IMR-90 (cell line): ENCODE results near the gene TARS3. TPM values are rescaled to one million over a fixed set of nuclear protein-coding genes. Genes with fewer than 3 reads are reported as not detected.

ENCODE experiments used
- ATAC-seq: fragments of 200-7000 bp; cut with Tn5 transposase; 2 replicates; pipeline ENCODE4 v1.9.1; 2020; ENCODE audit warnings: low read depth, mild to moderate bottlenecking, moderate library complexity
- BruUV-seq: library from RNA; stranded (reverse); fragments of 400-500 nt; replicated peaks from 2 replicates; lab custom pipeline; 2021; lab: Mats Ljungman, UMichigan
- CTCF ChIA-PET: fragments of 300-600 bp; formaldehyde crosslinking; extraction: SDS; loops from one replicate; lab custom pipeline; 2021; ENCODE audit warnings: antibody characterized with exemption; lab: Yijun Ruan, JAX
- POLR2A ChIA-PET: fragments of 300-600 bp; sonication (Branson Sonifier 250); formaldehyde crosslinking; loops from one replicate; lab custom pipeline; 2022; ENCODE audit warnings: antibody characterized with exemption; ENCODE audit not compliant: unreplicated experiment; lab: Charles Lee
- DNase-seq: peaks from one replicate; pipeline ENCODE4 v3.0.0; 2013
- H2AFZ ChIP-seq: replicated peaks from 2 replicates; pipeline ENCODE3; 2013; ENCODE audit warnings: low read length, mild to moderate bottlenecking; ENCODE audit not compliant: poor library complexity
- H2AK5ac ChIP-seq: 2 replicates; pipeline ENCODE4 v1.6.1; 2013; ENCODE audit warnings: low read depth, low read length, inconsistent platforms
- H2AK9ac ChIP-seq: replicated peaks from 2 replicates; pipeline ENCODE3; 2013; ENCODE audit warnings: mild to moderate bottlenecking, low read depth, low read length, moderate library complexity; ENCODE audit not compliant: poor library complexity
- H2BK120ac ChIP-seq: 2 replicates; pipeline ENCODE4 v1.6.1; 2013; ENCODE audit warnings: low read depth, low read length, inconsistent platforms
- H2BK15ac ChIP-seq: 3 replicates; pipeline ENCODE4 v1.6.1; 2013; ENCODE audit warnings: low read depth, low read length, inconsistent platforms
- H2BK20ac ChIP-seq: 2 replicates; pipeline ENCODE4 v1.6.1; 2013; ENCODE audit warnings: low read depth, mild to moderate bottlenecking, inconsistent platforms, low read length, moderate library complexity
- H2BK5ac ChIP-seq: 2 replicates; pipeline ENCODE4 v1.6.1; 2013; ENCODE audit warnings: mild to moderate bottlenecking, low read depth, low read length, inconsistent platforms; ENCODE audit not compliant: poor library complexity, severe bottlenecking
- H3K14ac ChIP-seq: replicated peaks from 2 replicates; pipeline ENCODE4 v1.6.1; 2013; ENCODE audit warnings: low read depth, low read length, inconsistent platforms
- H3K18ac ChIP-seq: 2 replicates; pipeline ENCODE4 v1.6.1; 2013; ENCODE audit warnings: low read depth, low read length, control low read depth
- H3K23ac ChIP-seq: 2 replicates; pipeline ENCODE4 v1.6.1; 2013; ENCODE audit warnings: low read depth, low read length, inconsistent platforms
- H3K27ac ChIP-seq: 2 replicates; pipeline ENCODE4 v1.5.1; 2013; ENCODE audit warnings: mild to moderate bottlenecking, control low read depth, low read length; ENCODE audit not compliant: insufficient read depth
- H3K27me3 ChIP-seq: 2 replicates; pipeline ENCODE4 v1.6.1; 2013; ENCODE audit warnings: low read length; ENCODE audit not compliant: control insufficient read depth, insufficient read depth
- H3K36me3 ChIP-seq: 2 replicates; pipeline ENCODE4 v1.6.1; 2013; ENCODE audit warnings: low read length, mixed read lengths; ENCODE audit not compliant: control insufficient read depth, insufficient read depth
- H3K4ac ChIP-seq: 2 replicates; pipeline ENCODE4 v1.6.1; 2013; ENCODE audit warnings: low read depth, low read length, inconsistent platforms
- H3K4me1 ChIP-seq: 2 replicates; pipeline ENCODE4 v1.6.1; 2013; ENCODE audit warnings: low read length, mixed read lengths; ENCODE audit not compliant: control insufficient read depth, insufficient read depth
- H3K4me2 ChIP-seq: 2 replicates; pipeline ENCODE4 v1.6.1; 2013; ENCODE audit warnings: low read depth, mild to moderate bottlenecking, control low read depth, low read length, moderate library complexity
- H3K4me3 ChIP-seq: 2 replicates; pipeline ENCODE4 v1.5.1; 2013; ENCODE audit warnings: low read depth, mild to moderate bottlenecking, control low read depth, low read length, moderate library complexity; ENCODE audit not compliant: insufficient read depth
- H3K56ac ChIP-seq: 2 replicates; pipeline ENCODE4 v1.6.1; 2013; ENCODE audit warnings: low read length, inconsistent platforms; ENCODE audit not compliant: insufficient read depth; ENCODE audit errors: extremely low read depth
- H3K79me1 ChIP-seq, 2 experiments: 2 replicates each; pipeline ENCODE4 v1.6.1; 2013; ENCODE audit warnings: low read length in 2 of 2, inconsistent platforms in 1 of 2, low read depth in 1 of 2
- H3K9ac ChIP-seq: 2 replicates; pipeline ENCODE4 v1.6.1; 2013; ENCODE audit warnings: low read depth, low read length, control low read depth
- H3K9me1 ChIP-seq: 2 replicates; pipeline ENCODE4 v1.6.1; 2013; ENCODE audit warnings: low read length, inconsistent platforms; ENCODE audit not compliant: insufficient read depth
- H3K9me3 ChIP-seq: 2 replicates; pipeline ENCODE4 v1.6.1; 2013; ENCODE audit warnings: low read length; ENCODE audit not compliant: control insufficient read depth, insufficient read depth
- H4K20me1 ChIP-seq: 2 replicates; pipeline ENCODE4 v1.6.1; 2013; ENCODE audit warnings: low read length, inconsistent platforms; ENCODE audit not compliant: insufficient read depth
- H4K5ac ChIP-seq: 2 replicates; pipeline ENCODE4 v1.6.1; 2013; ENCODE audit warnings: mild to moderate bottlenecking, low read depth, low read length, control low read depth
- H4K8ac ChIP-seq, 2 experiments: 2 replicates each; pipeline ENCODE4 v1.6.1; 2013; ENCODE audit warnings: low read depth in 2 of 2, low read length in 2 of 2, control low read depth in 1 of 2, inconsistent platforms in 1 of 2
- H4K91ac ChIP-seq: 2 replicates; pipeline ENCODE4 v1.6.1; 2013; ENCODE audit warnings: low read depth, low read length, inconsistent platforms; ENCODE audit not compliant: insufficient read depth
- BHLHE40 ChIP-seq: fragments of 150-350 bp; IDR thresholded peaks from 2 replicates; pipeline ENCODE4 v1.6.1; 2016; ENCODE audit warnings: mild to moderate bottlenecking, low read depth, low read length
- CEBPB ChIP-seq: IDR thresholded peaks from 2 replicates; pipeline ENCODE4 v1.6.1; 2012; ENCODE audit warnings: low read depth, low read length, improper control_type of control experiment
- CHD1 ChIP-seq: IDR thresholded peaks from 2 replicates; pipeline ENCODE4 v1.6.1; 2012; ENCODE audit warnings: low read depth, low read length, improper control_type of control experiment
- FOS ChIP-seq: fragments of 150-350 bp; IDR thresholded peaks from 2 replicates; pipeline ENCODE4 v1.6.1; 2016; ENCODE audit warnings: low read depth, low read length
- MAFK ChIP-seq: IDR thresholded peaks from 2 replicates; pipeline ENCODE4 v1.6.1; 2012; ENCODE audit warnings: low read depth, low read length, improper control_type of control experiment
- MAZ ChIP-seq: IDR thresholded peaks from 2 replicates; pipeline ENCODE4 v1.6.1; 2012; ENCODE audit warnings: low read depth, mild to moderate bottlenecking, low read length, improper control_type of control experiment, moderate library complexity, borderline replicate concordance
- MXI1 ChIP-seq: IDR thresholded peaks from 2 replicates; pipeline ENCODE4 v1.6.1; 2012; ENCODE audit warnings: low read depth, mild to moderate bottlenecking, low read length, moderate library complexity, borderline replicate concordance
- NFE2L2 ChIP-seq: fragments of 150-350 bp; IDR thresholded peaks from 2 replicates; pipeline ENCODE4 v1.6.1; 2016; ENCODE audit warnings: low read depth, mild to moderate bottlenecking, low read length
- POLR2A ChIP-seq: IDR thresholded peaks from 2 replicates; pipeline ENCODE4 v1.6.1; 2012; ENCODE audit warnings: mild to moderate bottlenecking, low read depth, low read length
- RAD21 ChIP-seq: IDR thresholded peaks from 2 replicates; pipeline ENCODE4 v1.6.1; 2012; ENCODE audit warnings: low read length, improper control_type of control experiment
- RCOR1 ChIP-seq: IDR thresholded peaks from 2 replicates; pipeline ENCODE4 v1.6.1; 2012; ENCODE audit warnings: mild to moderate bottlenecking, low read length, improper control_type of control experiment; ENCODE audit not compliant: insufficient replicate concordance
- RFX5 ChIP-seq: IDR thresholded peaks from 2 replicates; pipeline ENCODE4 v1.8.0; 2012; ENCODE audit warnings: low read depth, mild to moderate bottlenecking, low read length, moderate library complexity
- SMC3 ChIP-seq: fragments of 150-350 bp; IDR thresholded peaks from 2 replicates; pipeline ENCODE4 v1.6.1; 2016; ENCODE audit warnings: low read depth, mild to moderate bottlenecking, antibody characterized with exemption, low read length, moderate library complexity
- WGBS, 2 experiments: methylation state at CpG; one replicate each; pipeline versions ENCODE4 v1.1.5 to v1.1.7; 2013; ENCODE audit warnings: missing lambda C conversion rate in 2 of 2; ENCODE audit not compliant: insufficient read length in 1 of 2; ENCODE audit errors: extremely low coverage in 2 of 2; 5-methylcytosine and 5-hydroxymethylcytosine counted together
- dilution Hi-C: fragments of 300-500 bp; cut with HindIII; formaldehyde crosslinking; loops from one replicate; pipeline ENCODE4 v1.14.3; 2018; ENCODE audit warnings: low sequenced_read_pairs; ENCODE audit not compliant: unreplicated experiment
- in situ Hi-C: fragments of 300-500 bp; cut with MboI; formaldehyde crosslinking; loops from 3 replicates; pipeline ENCODE4 v1.14.3; 2019; ENCODE audit warnings: low sequenced_read_pairs, inconsistent platforms, mixed read lengths
- intact Hi-C: fragments of 100-400 bp; cut with micrococcal nuclease; formaldehyde crosslinking; loops from 2 replicates; pipeline ENCODE4 v1.10.0; 2022
- polyA plus RNA-seq, 3 experiments: library from polyadenylated mRNA; depleted of rRNA; stranded (reverse); fragments of >200 nt; gene quantifications; 2 replicates each; pipeline ENCODE4 v1.2.3, GENCODE V29; 2012; ENCODE audit warnings: low replicate concordance in 1 of 3
- total RNA-seq: library from RNA; depleted of rRNA; stranded (reverse); fragments of >200 nt; gene quantifications from 2 replicates; pipeline ENCODE4 v1.2.3, GENCODE V29; 2012
- TF ChIP-seq, protein P1 (sequence below): conservative IDR thresholded peaks from 2 replicates; pipeline ENCODE4 v1.5.1; 2012; ENCODE audit warnings: mild to moderate bottlenecking, low read depth, low read length, improper control_type of control experiment
- TF ChIP-seq, protein P2 (sequence below): fragments of 150-350 bp; IDR thresholded peaks from 2 replicates; pipeline ENCODE4 v1.6.1; 2017; ENCODE audit warnings: mild to moderate bottlenecking, antibody characterized with exemption, low read length, low read depth

Gene TARS3
- total and polyA plus RNA-seq, 2 of the 4 experiments (the other 2 are of a cell fraction): 3.4 to 9.3 TPM

DNA sequence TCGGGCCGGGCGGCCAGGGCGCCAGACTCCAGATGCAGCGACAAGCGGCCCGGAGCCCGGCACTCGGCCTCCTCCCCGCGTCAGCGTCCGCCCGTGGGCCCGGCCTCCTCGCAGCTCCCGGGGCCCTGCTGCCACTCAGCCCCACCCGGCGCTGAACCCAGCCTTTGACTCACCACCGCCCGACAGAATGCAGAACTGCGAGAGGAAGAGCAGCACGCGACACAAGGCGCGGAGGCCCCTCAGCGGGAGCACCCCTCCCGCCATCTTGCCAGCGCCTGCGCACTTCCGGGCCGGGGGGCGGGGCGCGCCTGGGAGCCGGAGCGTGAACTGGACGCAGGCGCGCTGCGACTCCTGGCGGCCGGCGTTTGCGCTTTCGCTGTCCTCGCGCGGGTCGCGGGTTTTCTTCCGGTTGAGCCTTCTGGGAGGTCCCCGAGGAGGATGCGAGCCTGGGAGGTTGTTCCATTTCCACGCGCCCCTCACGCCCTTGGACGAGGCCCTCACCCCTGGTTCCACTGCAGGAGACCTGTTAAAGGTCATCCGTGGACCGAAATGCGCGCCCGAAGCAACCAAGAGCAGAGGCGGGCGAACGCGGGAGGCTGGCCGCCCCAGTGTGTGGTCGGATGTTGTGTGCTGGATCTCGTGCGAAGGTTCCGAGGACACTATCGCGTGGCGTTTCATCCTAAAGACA is 72.0 kb downstream of the TARS3 start, which contains the start of gene TM2D3:
TSS of gene TM2D3 (minus strand) at position 284 of the 688 bp plus-strand sequence. CDS start at position 264, 20 bp downstream.
- in situ Hi-C loops: no loop called here
- Histone ChIP-seq H3K18ac (peak within 1 kb of the TSS; percentile 95), H2AFZ (peak within 1 kb of the TSS; percentile 99), H3K23ac (peak within 1 kb of the TSS; percentile 100), H4K20me1 (peaks cover 7% of the 10 kb centered on the region; the same call in 1 of the 2 replicates), H3K4me2 (peak within 1 kb of the TSS; percentile 97), H2AK9ac (peak within 1 kb of the TSS; percentile 98), H3K36me3 (peaks cover 12% of the 10 kb centered on the region), H3K4me3 (peak within 1 kb of the TSS; percentile 100), H2BK20ac (no peak within 1 kb of the TSS), H2BK15ac (peak within 1 kb of the TSS; percentile 62; the same call in 1 of the 3 replicates), H2AK5ac (peak within 1 kb of the TSS; percentile 85), H3K14ac (peak within 1 kb of the TSS; percentile 96), H3K4me1 (peaks cover 5% of the 10 kb centered on the region), H3K56ac (peak within 1 kb of the TSS; percentile 91), H4K91ac (peak within 1 kb of the TSS; percentile 99), H4K8ac (peak within 1 kb of the TSS; percentile 96 to 99), H3K4ac (peak within 1 kb of the TSS; percentile 96), H3K9me1 (0 out of 2 replicates have a peak, but pooled peaks cover 3% of the 10 kb centered on the region), H3K9me3 (no peaks in the 10 kb centered on the region), H3K79me1 (peaks cover 14 to 33% of the 10 kb centered on the region in 2 experiments), H3K27ac (peak within 1 kb of the TSS; percentile 96), H3K9ac (peak within 1 kb of the TSS; percentile 97), H2BK120ac (peak within 1 kb of the TSS; percentile 92), H4K5ac (peak within 1 kb of the TSS; percentile 98), H3K27me3 (no peaks in the 10 kb centered on the region), H2BK5ac (peak within 1 kb of the TSS; percentile 94)
- intact Hi-C loops: loop anchor here (5.0 kb wide), 1 partner anchor 70 kb away; the partner anchor contains the start of gene TARS3
- WGBS, 2 experiments: 0% methylated on average over 42 of the region's 75 CpGs; no CpG with 5 or more reads in 1 of the 2 experiments
- dilution Hi-C loops: no loop called here
- BruUV-seq: no TSS peak
- CTCF ChIA-PET: interaction anchor here (0.6 kb wide), 1 partner anchor 11 kb away, joined by 3 read pairs; no protein-coding TSS in a partner anchor
- DNase-seq (peak; percentile 88), ATAC-seq (peak; percentile 96)
- TF ChIP-seq RCOR1 (no peak), MXI1 (peak; percentile 93; the same call in 1 of the 2 replicates), BHLHE40 (peak; percentile 98), NFE2L2 (no peak), MAFK (no peak), SMC3 (peak; percentile 47), CHD1 (no peak), MAZ (peak; percentile 93), POLR2A (peak; percentile 81), FOS (0 out of 2 replicates have a peak, but pooled peaks have one; percentile 7), RFX5 (no peak), RAD21 (peak; percentile 55), CEBPB (no peak)
- TF ChIP-seq, protein P1, sequence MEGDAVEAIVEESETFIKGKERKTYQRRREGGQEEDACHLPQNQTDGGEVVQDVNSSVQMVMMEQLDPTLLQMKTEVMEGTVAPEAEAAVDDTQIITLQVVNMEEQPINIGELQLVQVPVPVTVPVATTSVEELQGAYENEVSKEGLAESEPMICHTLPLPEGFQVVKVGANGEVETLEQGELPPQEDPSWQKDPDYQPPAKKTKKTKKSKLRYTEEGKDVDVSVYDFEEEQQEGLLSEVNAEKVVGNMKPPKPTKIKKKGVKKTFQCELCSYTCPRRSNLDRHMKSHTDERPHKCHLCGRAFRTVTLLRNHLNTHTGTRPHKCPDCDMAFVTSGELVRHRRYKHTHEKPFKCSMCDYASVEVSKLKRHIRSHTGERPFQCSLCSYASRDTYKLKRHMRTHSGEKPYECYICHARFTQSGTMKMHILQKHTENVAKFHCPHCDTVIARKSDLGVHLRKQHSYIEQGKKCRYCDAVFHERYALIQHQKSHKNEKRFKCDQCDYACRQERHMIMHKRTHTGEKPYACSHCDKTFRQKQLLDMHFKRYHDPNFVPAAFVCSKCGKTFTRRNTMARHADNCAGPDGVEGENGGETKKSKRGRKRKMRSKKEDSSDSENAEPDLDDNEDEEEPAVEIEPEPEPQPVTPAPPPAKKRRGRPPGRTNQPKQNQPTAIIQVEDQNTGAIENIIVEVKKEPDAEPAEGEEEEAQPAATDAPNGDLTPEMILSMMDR: peak; percentile 77
- TF ChIP-seq, protein P2, sequence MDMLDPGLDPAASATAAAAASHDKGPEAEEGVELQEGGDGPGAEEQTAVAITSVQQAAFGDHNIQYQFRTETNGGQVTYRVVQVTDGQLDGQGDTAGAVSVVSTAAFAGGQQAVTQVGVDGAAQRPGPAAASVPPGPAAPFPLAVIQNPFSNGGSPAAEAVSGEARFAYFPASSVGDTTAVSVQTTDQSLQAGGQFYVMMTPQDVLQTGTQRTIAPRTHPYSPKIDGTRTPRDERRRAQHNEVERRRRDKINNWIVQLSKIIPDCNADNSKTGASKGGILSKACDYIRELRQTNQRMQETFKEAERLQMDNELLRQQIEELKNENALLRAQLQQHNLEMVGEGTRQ: peak; percentile 11; the same call in 1 of the 2 replicates
- POLR2A ChIA-PET: no interaction called here
